ENCODE measurements around the gene PSME3.

GRCh38 chr17:42882166-42882565 is 49.0 kb downstream of the PSME3 start:
- TF ChIP-seq CTCF (IDR thresholded peaks at IDR 0.05) (no peak), POLR2A (IDR thresholded peaks at IDR 0.05) (no peak)

Data from heart left ventricle (tissue), 13 donors.